Endothelial cell of umbilical vein (primary cell): ENCODE data around the gene LY9. TPM values are rescaled to one million over a fixed set of nuclear protein-coding genes. Genes with fewer than 3 reads are reported as not detected.

ENCODE experiments used
- BruUV-seq: library from RNA; stranded (reverse); fragments of 400-500 nt; replicated peaks from 2 replicates; lab custom pipeline; 2021; lab: Mats Ljungman, UMichigan
- CTCF ChIA-PET: fragments of 300-600, 350-600 bp; sonication (Branson Sonifier 250); formaldehyde crosslinking; loops from one replicate; lab custom pipeline; 2021; ENCODE audit warnings: antibody characterized with exemption, inconsistent platforms; lab: Charles Lee
- POLR2A ChIA-PET: fragments of 300-600, 350-600 bp; sonication (Branson Sonifier 250); formaldehyde crosslinking; loops from one replicate; lab custom pipeline; 2021; ENCODE audit warnings: antibody characterized with exemption, inconsistent platforms; lab: Charles Lee
- DNase-seq: peaks from one replicate; pipeline ENCODE4 v3.0.0-alpha.2; 2011; ENCODE audit warnings: low read depth, low spot score
- FAIRE-seq: peaks from 2 replicates; lab custom pipeline; 2011; peaks lifted over from hg19 to GRCh38; lab: Jason Lieb, UNC
- H2AFZ ChIP-seq: 2 replicates; pipeline ENCODE4 v1.6.0; 2012; ENCODE audit warnings: low read depth, low read length, control low read depth, inconsistent platforms
- H3K27ac ChIP-seq: 2 replicates; pipeline ENCODE4 v1.5.1; 2011; ENCODE audit warnings: low read depth, mild to moderate bottlenecking, control low read depth, low read length, moderate library complexity; ENCODE audit not compliant: insufficient read depth
- H3K27me3 ChIP-seq, 2 experiments: 2 replicates each; pipeline versions ENCODE4 v1.6.0 to v1.6.1; 2011; ENCODE audit warnings: low read length in 2 of 2, mixed read lengths in 1 of 2; ENCODE audit not compliant: control insufficient read depth in 2 of 2, insufficient read depth in 2 of 2
- H3K36me3 ChIP-seq, 2 experiments: 2 replicates in 1 of 2; 3 replicates in 1 of 2; pipeline ENCODE4 v1.5.1; 2011; ENCODE audit warnings: low read length in 2 of 2, mild to moderate bottlenecking in 1 of 2, moderate library complexity in 1 of 2; ENCODE audit not compliant: control insufficient read depth in 2 of 2, insufficient read depth in 2 of 2; ENCODE audit errors: extremely low read depth in 1 of 2
- H3K4me1 ChIP-seq: 3 replicates; pipeline ENCODE4 v1.5.1; 2011; ENCODE audit warnings: mild to moderate bottlenecking, low read length; ENCODE audit not compliant: control insufficient read depth, insufficient read depth; ENCODE audit errors: extremely low read depth
- H3K4me2 ChIP-seq: 2 replicates; pipeline ENCODE4 v1.6.1; 2011; ENCODE audit warnings: low read length, control low read depth, mixed read lengths; ENCODE audit not compliant: insufficient read depth
- H3K4me3 ChIP-seq, 3 experiments: fragments of 200-600 bp in 1 of 3; sonication (generic), shearing (Covaris generic) in 1 of 3; replicated peaks in 1 of 3; 2 replicates each; pipeline ENCODE4 v1.5.1; 2011 to 2016; ENCODE audit warnings: control low read depth in 3 of 3, low read length in 3 of 3, mild to moderate bottlenecking in 2 of 3, inconsistent platforms in 1 of 3, low read depth in 1 of 3, moderate library complexity in 1 of 3; ENCODE audit not compliant: insufficient read depth in 1 of 3
- H3K79me2 ChIP-seq: 2 replicates; pipeline ENCODE4 v1.6.0; 2012; ENCODE audit warnings: low read length, inconsistent platforms; ENCODE audit not compliant: control insufficient read depth, insufficient read depth
- H3K9ac ChIP-seq: replicated peaks from 2 replicates; pipeline ENCODE3; 2011; ENCODE audit warnings: low read length, control low read depth; ENCODE audit not compliant: insufficient read depth; ENCODE audit errors: extremely low read depth
- H3K9me1 ChIP-seq: replicated peaks from 3 replicates; pipeline ENCODE4 v1.6.0; 2011; ENCODE audit warnings: mild to moderate bottlenecking, low read length; ENCODE audit not compliant: control insufficient read depth, insufficient read depth; ENCODE audit errors: extremely low read depth
- H3K9me3 ChIP-seq: replicated peaks from 2 replicates; pipeline ENCODE4 v1.5.1; 2012; ENCODE audit warnings: low read length, inconsistent platforms; ENCODE audit not compliant: control insufficient read depth, insufficient read depth
- H4K20me1 ChIP-seq: replicated peaks from 2 replicates; pipeline ENCODE3; 2011; ENCODE audit warnings: mild to moderate bottlenecking, low read length; ENCODE audit not compliant: control insufficient read depth, insufficient read depth; ENCODE audit errors: extremely low read depth
- EZH2 ChIP-seq: IDR thresholded peaks from 2 replicates; pipeline ENCODE4 v1.6.1; 2012; ENCODE audit warnings: borderline replicate concordance, low read depth, mild to moderate bottlenecking, moderate library complexity, low read length, inconsistent platforms; ENCODE audit not compliant: severe bottlenecking
- FOS ChIP-seq: IDR thresholded peaks from 2 replicates; pipeline ENCODE4 v1.6.1; 2011; ENCODE audit warnings: mild to moderate bottlenecking, low read length, moderate library complexity, borderline replicate concordance; ENCODE audit not compliant: insufficient read depth
- GATA2 ChIP-seq: IDR thresholded peaks from 2 replicates; pipeline ENCODE4 v1.7.0; 2011; ENCODE audit warnings: low read depth, mild to moderate bottlenecking, moderate library complexity, mixed read lengths, low read length; ENCODE audit not compliant: insufficient read length, insufficient read depth
- JUN ChIP-seq: IDR thresholded peaks from 2 replicates; pipeline ENCODE4 v1.6.1; 2011; ENCODE audit warnings: borderline replicate concordance, low read depth; ENCODE audit not compliant: insufficient read length, insufficient read depth
- MYC ChIP-seq: IDR thresholded peaks from one replicate; pipeline ENCODE4 v1.6.1; 2011; ENCODE audit warnings: mild to moderate bottlenecking, low read depth, low read length
- POLR2A ChIP-seq: IDR thresholded peaks from 2 replicates; pipeline ENCODE4 v1.6.1; 2012; ENCODE audit warnings: low read depth, mild to moderate bottlenecking, control low read depth, low read length
- POLR2AphosphoS5 ChIP-seq: IDR thresholded peaks from 2 replicates; pipeline ENCODE4 v1.6.1; 2012; ENCODE audit warnings: low read depth, mild to moderate bottlenecking, control low read depth, low read length, moderate library complexity; ENCODE audit not compliant: insufficient read depth
- dilution Hi-C: fragments of 300-500 bp; cut with MboI; formaldehyde crosslinking; loops from one replicate; pipeline ENCODE4 v1.15.0; 2019; ENCODE audit warnings: low sequenced_read_pairs; ENCODE audit not compliant: extremely low pct_ligation_motif_present
- intact Hi-C: fragments of 100-400 bp; cut with micrococcal nuclease; formaldehyde crosslinking; loops from one replicate; pipeline ENCODE4 v1.10.0; 2022
- polyA plus RNA-seq, 4 experiments: library from polyadenylated mRNA; depleted of rRNA in 3 of 4; stranded (reverse) in 3 of 4; unstranded in 1 of 4; fragments of >200 nt; gene quantifications; 2 replicates each; pipeline versions ENCODE4 v1.2.1 to v1.2.3, GENCODE V29; 2011 to 2012; ENCODE audit warnings: missing spikeins in 1 of 4
- total RNA-seq: library from RNA; stranded (reverse); gene quantifications from 2 replicates; pipeline ENCODE4 v1.2.3, GENCODE V29; 2021
- TF ChIP-seq, protein P1 (sequence below): IDR thresholded peaks from 2 replicates; pipeline ENCODE4 v1.6.1; 2011; ENCODE audit not compliant: insufficient read depth, insufficient read length
- TF ChIP-seq, protein P2 (sequence below), 2 donors: IDR thresholded peaks; 1 replicate in 1 of 2; 2 replicates in 1 of 2; pipeline ENCODE4 v1.5.1; 2011; ENCODE audit warnings: low read length in 2 of 2, mild to moderate bottlenecking in 2 of 2, moderate library complexity in 2 of 2, control low read depth in 1 of 2, inconsistent platforms in 1 of 2, low read depth in 1 of 2; ENCODE audit not compliant: insufficient read depth in 1 of 2; ENCODE audit errors: extremely low read depth in 1 of 2

Gene LY9
- total and polyA plus RNA-seq, 2 donors (not counting 3 experiments of a cell fraction or from before 2014, with no cell fraction given) = not detected

DNA sequence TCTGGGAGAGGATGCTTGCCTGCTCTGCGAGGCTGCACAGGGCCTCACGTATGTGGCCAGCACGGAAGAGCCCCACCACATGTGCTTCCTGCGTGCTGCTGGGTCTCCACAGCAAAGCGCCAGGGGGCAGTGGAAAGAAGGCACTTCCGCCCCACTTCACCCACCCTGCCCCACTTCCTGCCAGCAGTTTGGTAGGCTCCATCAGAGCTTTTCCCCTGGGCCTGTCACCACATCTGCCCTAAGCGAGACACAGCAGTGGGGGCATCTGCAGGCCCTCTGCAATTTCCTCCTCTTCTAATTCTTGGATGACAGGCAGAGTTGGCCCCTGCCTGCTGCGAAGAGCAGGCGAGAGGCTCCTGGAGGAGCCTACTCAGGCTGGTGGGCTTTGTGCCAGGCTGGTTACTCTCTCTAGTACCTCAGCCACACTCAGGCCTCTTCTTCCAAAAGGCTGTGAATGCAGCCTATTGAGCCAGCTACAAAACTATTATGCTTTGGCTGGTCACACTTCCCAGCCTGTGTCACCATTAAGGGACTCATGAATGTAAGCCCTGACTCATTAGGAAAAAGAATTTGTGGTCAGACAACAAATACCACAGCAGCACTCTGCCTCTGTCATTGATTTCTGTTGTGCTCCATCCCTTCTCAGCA, 41.7 kb downstream of the LY9 start:
- no peak for TF ChIP-seq EZH2
- TF ChIP-seq, protein P1, sequence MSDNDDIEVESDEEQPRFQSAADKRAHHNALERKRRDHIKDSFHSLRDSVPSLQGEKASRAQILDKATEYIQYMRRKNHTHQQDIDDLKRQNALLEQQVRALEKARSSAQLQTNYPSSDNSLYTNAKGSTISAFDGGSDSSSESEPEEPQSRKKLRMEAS = no peak
- TF ChIP-seq POLR2A = no peak
- no peak for TF ChIP-seq GATA2
- TF ChIP-seq, protein P2, sequence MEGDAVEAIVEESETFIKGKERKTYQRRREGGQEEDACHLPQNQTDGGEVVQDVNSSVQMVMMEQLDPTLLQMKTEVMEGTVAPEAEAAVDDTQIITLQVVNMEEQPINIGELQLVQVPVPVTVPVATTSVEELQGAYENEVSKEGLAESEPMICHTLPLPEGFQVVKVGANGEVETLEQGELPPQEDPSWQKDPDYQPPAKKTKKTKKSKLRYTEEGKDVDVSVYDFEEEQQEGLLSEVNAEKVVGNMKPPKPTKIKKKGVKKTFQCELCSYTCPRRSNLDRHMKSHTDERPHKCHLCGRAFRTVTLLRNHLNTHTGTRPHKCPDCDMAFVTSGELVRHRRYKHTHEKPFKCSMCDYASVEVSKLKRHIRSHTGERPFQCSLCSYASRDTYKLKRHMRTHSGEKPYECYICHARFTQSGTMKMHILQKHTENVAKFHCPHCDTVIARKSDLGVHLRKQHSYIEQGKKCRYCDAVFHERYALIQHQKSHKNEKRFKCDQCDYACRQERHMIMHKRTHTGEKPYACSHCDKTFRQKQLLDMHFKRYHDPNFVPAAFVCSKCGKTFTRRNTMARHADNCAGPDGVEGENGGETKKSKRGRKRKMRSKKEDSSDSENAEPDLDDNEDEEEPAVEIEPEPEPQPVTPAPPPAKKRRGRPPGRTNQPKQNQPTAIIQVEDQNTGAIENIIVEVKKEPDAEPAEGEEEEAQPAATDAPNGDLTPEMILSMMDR (IDR thresholded peaks at IDR 0.05; ENCODE audit: extremely low read depth in 1 of 2, insufficient read depth in 1 of 2, low read depth in 1 of 2, low read length in 2 of 2) = no peak
- no peak for TF ChIP-seq JUN
- no peak for TF ChIP-seq MYC
- TF ChIP-seq FOS = no peak
- TF ChIP-seq POLR2AphosphoS5 = no peak
- H3K36me3 ChIP-seq = no peaks in the 10 kb centered on the region
- FAIRE-seq (no peak), DNase-seq (no peak)
- H2AFZ ChIP-seq = no peak overlapping the region
- H3K4me1 ChIP-seq = no peaks in the 10 kb centered on the region
- dilution Hi-C loops (no loop called here), intact Hi-C loops (no loop called here)
- no peak overlapping the region for H3K9ac ChIP-seq
- no peak overlapping the region for H3K4me2 ChIP-seq
- no peaks in the 10 kb centered on the region for H3K9me3 ChIP-seq
- no peaks in the 10 kb centered on the region for H3K79me2 ChIP-seq
- no peaks in the 10 kb centered on the region for H3K27me3 ChIP-seq
- H4K20me1 ChIP-seq = no peaks in the 10 kb centered on the region
- H3K4me3 ChIP-seq = no peak overlapping the region
- BruUV-seq = no TSS peak
- ChIA-PET CTCF (interaction anchor here (1.3 to 5.3 kb wide), 4 partner anchors 114 to 302 kb away, joined by 3 to 57 read pairs (median 23); partner anchors contain the start of gene KLHDC9), POLR2A (no interaction called here)
- H3K9me1 ChIP-seq = no peaks in the 10 kb centered on the region
- no peak overlapping the region for H3K27ac ChIP-seq
